Ascending aorta (tissue), 2 donors: ENCODE results near the gene ANTXR1. TPM values are rescaled to one million over a fixed set of nuclear protein-coding genes. Genes with fewer than 3 reads are reported as not detected.

ENCODE experiments used
- DNase-seq, 2 donors: peaks; one replicate each; pipeline ENCODE4 v3.0.0-alpha.2; 2019; ENCODE audit warnings: low spot score in 2 of 2
- H3K27ac ChIP-seq, 2 donors: fragments of 200-600 bp; sonication (generic); one replicate each; pipeline ENCODE4 v1.5.1; 2016 to 2017; ENCODE audit warnings: mild to moderate bottlenecking in 1 of 2
- H3K27me3 ChIP-seq: fragments of 200-600 bp; sonication (generic); one replicate; pipeline ENCODE4 v1.5.1; 2017
- H3K36me3 ChIP-seq, 2 donors: fragments of 200-600 bp; sonication (generic); one replicate each; pipeline ENCODE4 v1.5.1; 2016
- H3K4me1 ChIP-seq, 2 donors: fragments of 200-600 bp; sonication (generic); one replicate each; pipeline ENCODE4 v1.5.1; 2016 to 2017; ENCODE audit warnings: mild to moderate bottlenecking in 1 of 2
- H3K4me3 ChIP-seq, 2 donors: fragments of 200-600 bp; sonication (generic); one replicate each; pipeline ENCODE4 v1.5.1; 2016 to 2017; ENCODE audit warnings: mild to moderate bottlenecking in 1 of 2
- H3K9me3 ChIP-seq, 2 donors: fragments of 200-600 bp; sonication (generic); one replicate each; pipeline ENCODE4 v1.5.1; 2016
- intact Hi-C: fragments of 100-400 bp; cut with DNase I; formaldehyde crosslinking; loops from one replicate; pipeline ENCODE4 v1.15.1; 2023
- total RNA-seq: library from RNA; depleted of rRNA; stranded (reverse); fragments of >200 nt; gene quantifications from one replicate; pipeline ENCODE4 v1.1.0, GENCODE V29; 2016
- TF ChIP-seq, protein P1 (sequence below), 3 experiments: fragments of 200-600 bp in 2 of 3; fragments of 450-650 bp in 1 of 3; sonication (generic) in 2 of 3; IDR thresholded peaks; one replicate each; pipeline ENCODE4 v1.5.1; 2016 to 2019; ENCODE audit warnings: antibody characterized with exemption in 3 of 3, mild to moderate bottlenecking in 1 of 3, moderate library complexity in 1 of 3

Gene ANTXR1
- total RNA-seq, 1 donor from 2014 or later, result 90.3 TPM

DNA sequence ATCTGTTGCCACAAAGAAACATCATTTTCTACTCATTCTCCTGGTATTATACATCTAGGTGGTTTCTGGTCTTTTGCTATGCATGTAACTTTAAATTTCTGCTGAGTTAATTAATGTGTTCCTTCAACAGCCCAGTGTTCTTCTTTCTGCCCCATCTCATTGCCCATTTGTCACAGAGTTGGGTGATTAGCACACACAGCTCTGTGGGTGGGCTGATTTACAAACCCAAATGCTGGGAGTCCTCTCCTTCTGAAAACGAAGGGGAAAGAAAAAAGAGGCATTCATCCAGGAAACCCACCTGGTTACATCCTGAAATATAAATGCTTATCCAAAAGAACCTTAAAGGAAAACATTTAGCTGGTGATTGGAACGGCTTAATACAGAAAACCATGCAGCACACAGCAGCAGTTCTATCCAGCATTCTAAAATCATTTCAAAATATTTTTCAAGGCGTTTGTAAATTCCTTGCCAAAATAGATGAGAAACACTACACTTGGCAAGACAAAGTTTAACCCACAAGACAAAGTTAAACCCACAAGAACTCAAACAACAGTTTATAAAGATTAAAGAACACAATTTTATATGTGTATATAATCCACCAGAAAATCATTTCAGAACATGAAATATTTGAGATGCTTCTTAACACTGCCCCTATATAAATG, 177.9 kb downstream of the ANTXR1 start:
- H3K27ac ChIP-seq, result peak overlapping the region; percentile 45 to 63
- intact Hi-C loops, result loop anchor here (5.0 kb wide), 1 partner anchor 179 kb away; the partner anchor contains the start of gene ANTXR1
- TF ChIP-seq, protein P1, sequence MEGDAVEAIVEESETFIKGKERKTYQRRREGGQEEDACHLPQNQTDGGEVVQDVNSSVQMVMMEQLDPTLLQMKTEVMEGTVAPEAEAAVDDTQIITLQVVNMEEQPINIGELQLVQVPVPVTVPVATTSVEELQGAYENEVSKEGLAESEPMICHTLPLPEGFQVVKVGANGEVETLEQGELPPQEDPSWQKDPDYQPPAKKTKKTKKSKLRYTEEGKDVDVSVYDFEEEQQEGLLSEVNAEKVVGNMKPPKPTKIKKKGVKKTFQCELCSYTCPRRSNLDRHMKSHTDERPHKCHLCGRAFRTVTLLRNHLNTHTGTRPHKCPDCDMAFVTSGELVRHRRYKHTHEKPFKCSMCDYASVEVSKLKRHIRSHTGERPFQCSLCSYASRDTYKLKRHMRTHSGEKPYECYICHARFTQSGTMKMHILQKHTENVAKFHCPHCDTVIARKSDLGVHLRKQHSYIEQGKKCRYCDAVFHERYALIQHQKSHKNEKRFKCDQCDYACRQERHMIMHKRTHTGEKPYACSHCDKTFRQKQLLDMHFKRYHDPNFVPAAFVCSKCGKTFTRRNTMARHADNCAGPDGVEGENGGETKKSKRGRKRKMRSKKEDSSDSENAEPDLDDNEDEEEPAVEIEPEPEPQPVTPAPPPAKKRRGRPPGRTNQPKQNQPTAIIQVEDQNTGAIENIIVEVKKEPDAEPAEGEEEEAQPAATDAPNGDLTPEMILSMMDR (IDR thresholded peaks at IDR 0.05), result no peak

DNA sequence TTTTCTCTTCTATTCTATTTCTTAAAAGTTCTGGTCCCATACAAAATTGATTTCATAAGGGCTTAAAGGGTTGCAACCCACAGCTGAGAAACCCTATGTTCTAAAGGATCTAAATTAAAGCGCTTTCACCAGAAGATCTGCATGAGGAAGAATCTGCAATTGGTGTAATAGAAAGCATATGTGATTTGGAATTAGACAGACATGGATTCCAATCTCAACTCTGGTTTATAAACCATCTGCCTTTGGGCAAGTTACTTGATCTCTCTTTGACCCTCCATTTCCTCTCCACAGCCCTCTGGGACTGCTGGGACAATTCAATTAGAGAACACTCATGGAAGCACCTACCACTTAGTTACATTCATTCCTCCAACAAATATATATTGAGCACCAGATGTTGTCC, 178.7 kb downstream of the ANTXR1 start:
- peak overlapping the region in 1 of 2 donors; percentile 45 for H3K27ac ChIP-seq
- H3K9me3 ChIP-seq, result no peaks in the 10 kb centered on the region
- peaks cover 10 to 28% of the 10 kb centered on the region in 2 donors for H3K36me3 ChIP-seq
- intact Hi-C loops, result loop anchor here (5.0 kb wide), 1 partner anchor 179 kb away; the partner anchor contains the start of gene ANTXR1
- DNase-seq, result no peak
- TF ChIP-seq, protein P1 (IDR thresholded peaks at IDR 0.05), result no peak
- H3K27me3 ChIP-seq, result no peaks in the 10 kb centered on the region
- peaks cover 0 to 26% of the 10 kb centered on the region in 2 donors for H3K4me1 ChIP-seq
- no peak overlapping the region for H3K4me3 ChIP-seq

More for the DNA sequence above, 177.9 kb downstream of the ANTXR1 start:
- H3K4me3 ChIP-seq, result no peak overlapping the region
- H3K4me1 ChIP-seq, result peaks cover 0 to 20% of the 10 kb centered on the region in 2 donors
- H3K36me3 ChIP-seq, result peaks cover 13 to 36% of the 10 kb centered on the region in 2 donors
- H3K27me3 ChIP-seq, result no peaks in the 10 kb centered on the region
- no peak for DNase-seq
- no peaks in the 10 kb centered on the region for H3K9me3 ChIP-seq

DNA sequence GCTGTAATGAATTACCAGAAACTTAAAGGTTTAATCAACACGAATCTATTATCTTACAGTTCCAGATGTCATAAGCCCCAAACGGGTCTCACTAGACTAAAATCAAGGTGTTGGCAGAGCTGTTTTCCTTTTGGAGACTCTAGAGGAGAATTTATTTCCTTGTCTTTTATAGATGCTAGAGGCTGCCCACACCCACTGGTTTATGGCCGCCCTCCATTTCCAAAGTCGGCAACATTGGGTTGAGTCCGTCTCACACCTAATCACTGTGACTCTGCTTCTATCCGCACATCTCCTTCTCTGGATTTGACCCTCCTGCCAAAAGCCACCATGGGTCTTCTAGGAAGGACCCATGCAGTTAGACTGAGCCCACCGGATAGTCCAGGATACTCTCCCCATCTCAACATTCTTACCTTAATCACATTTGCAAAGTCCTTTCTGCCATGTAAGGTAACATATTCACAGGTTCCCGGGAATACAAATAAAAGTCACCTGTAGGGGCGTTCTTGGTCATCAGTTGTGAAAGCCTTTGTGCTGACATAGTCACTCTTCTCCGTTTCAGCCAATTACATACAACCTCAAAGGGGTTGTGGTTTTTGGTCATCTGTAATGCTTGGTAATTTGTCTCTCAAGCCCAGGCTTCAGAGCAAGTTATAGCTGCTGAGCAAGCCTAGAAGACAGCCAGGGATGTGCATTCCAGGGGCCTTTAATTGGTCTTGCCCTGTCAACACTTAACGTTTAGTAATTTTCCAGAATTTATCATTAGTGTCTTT, 179.4 kb downstream of the ANTXR1 start:
- H3K36me3 ChIP-seq, result peaks cover 15 to 26% of the 10 kb centered on the region in 2 donors
- intact Hi-C loops, result loop anchor here (5.0 kb wide), 1 partner anchor 180 kb away; the partner anchor contains the start of gene ANTXR1
- H3K4me3 ChIP-seq, result no peak overlapping the region
- no peaks in the 10 kb centered on the region for H3K9me3 ChIP-seq
- TF ChIP-seq, protein P1 (IDR thresholded peaks at IDR 0.05), result no peak
- H3K27ac ChIP-seq, result no peak overlapping the region
- DNase-seq, result no peak
- no peaks in the 10 kb centered on the region for H3K27me3 ChIP-seq
- H3K4me1 ChIP-seq, result peaks cover 0 to 29% of the 10 kb centered on the region in 2 donors

DNA sequence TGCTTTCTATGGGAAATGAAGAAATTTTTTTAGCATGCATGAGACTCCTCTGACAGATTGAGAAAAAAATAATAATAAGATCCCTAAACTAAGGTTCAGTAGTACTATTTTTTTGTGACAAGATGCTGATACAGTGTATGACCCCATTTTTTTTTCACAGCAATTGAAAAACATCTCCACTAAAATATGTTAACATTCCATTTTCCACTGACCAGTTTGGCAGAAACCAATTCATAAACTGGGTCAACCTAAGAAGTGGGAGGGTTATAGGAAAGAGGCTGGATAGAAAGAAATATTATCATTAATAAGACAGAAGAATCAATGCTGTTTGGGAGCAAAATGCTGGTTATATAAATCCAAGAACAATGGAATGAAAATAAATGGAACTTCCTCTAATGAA, 182.7 kb downstream of the ANTXR1 start:
- DNase-seq, result no peak
- H3K27ac ChIP-seq, result peak overlapping the region in 1 of 2 donors; percentile 43
- no peaks in the 10 kb centered on the region for H3K9me3 ChIP-seq
- peaks cover 19 to 26% of the 10 kb centered on the region in 2 donors for H3K36me3 ChIP-seq
- TF ChIP-seq, protein P1 (IDR thresholded peaks at IDR 0.05), result no peak
- no peak overlapping the region for H3K4me3 ChIP-seq
- H3K4me1 ChIP-seq, result peaks cover 0 to 21% of the 10 kb centered on the region in 2 donors
- intact Hi-C loops, result no loop called here
- H3K27me3 ChIP-seq, result no peaks in the 10 kb centered on the region

DNA sequence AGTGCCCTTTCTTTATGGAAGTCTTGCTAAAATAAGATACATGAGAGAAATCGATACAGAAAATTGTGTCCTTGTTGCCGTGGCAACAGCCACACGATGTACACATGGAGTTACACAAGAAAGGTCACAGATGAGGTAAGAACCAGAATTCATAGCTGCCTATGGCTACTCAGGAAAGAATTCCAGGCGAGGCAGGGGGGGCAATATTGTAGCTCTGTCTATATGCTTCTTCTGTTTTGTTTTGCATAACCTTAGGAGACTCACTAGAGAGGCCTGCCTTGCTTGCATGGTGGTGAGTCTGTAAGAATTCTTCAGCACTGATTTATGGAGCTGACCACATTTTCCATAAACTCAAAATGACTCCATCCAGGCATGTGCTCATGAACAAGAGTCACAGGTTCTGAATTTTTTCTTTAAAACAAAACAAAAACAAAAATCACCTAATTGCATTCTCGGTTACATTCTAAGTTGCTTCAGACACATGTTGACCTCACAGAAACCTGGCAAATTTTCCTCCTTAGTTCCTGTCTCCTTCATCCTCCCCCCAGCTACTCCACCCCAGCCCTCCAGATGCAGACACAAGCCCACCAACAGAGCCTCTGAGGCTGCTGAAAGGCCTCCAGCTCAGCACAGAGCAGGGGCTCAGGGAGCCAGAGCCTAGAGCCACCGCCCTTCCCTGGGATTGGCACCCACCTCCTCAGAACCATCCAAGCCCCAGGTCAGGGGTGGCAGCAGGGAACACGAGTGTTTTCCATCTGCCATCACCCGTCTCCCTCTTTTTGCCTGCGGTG, 183.5 kb downstream of the ANTXR1 start:
- Histone ChIP-seq H3K9me3 (no peaks in the 10 kb centered on the region), H3K4me3 (no peak overlapping the region), H3K36me3 (peaks cover 19 to 26% of the 10 kb centered on the region in 2 donors), H3K4me1 (peaks cover 0 to 16% of the 10 kb centered on the region in 2 donors), H3K27ac (peak overlapping the region; percentile 67 to 68), H3K27me3 (no peaks in the 10 kb centered on the region)
- intact Hi-C loops, result no loop called here
- TF ChIP-seq, protein P1 (IDR thresholded peaks at IDR 0.05), result no peak
- DNase-seq, result no peak
